Endodermal cell (in vitro differentiated cells): Measurements from ENCODE around the gene NAT8. TPM values are rescaled to one million over a fixed set of nuclear protein-coding genes. Genes with fewer than 3 reads are reported as not detected.

Experiments used
- DNase-seq: peaks from one replicate; pipeline ENCODE4 v3.0.0-alpha.2; 2017
- H3K27ac ChIP-seq: 2 replicates; pipeline ENCODE4 v1.5.1; 2013; ENCODE audit warnings: mild to moderate bottlenecking, low read depth, low read length, moderate library complexity
- H3K27me3 ChIP-seq: 2 replicates; pipeline ENCODE4 v1.6.1; 2013; ENCODE audit warnings: mild to moderate bottlenecking, low read length, moderate library complexity; ENCODE audit not compliant: insufficient read depth, control insufficient read depth, poor library complexity, severe bottlenecking
- H3K36me3 ChIP-seq: 2 replicates; pipeline ENCODE4 v1.7.0; 2013; ENCODE audit warnings: mild to moderate bottlenecking, low read length, moderate library complexity; ENCODE audit not compliant: control insufficient read depth, insufficient read depth
- H3K4me1 ChIP-seq: one replicate; pipeline ENCODE4 v1.7.0; 2013; ENCODE audit warnings: low read length; ENCODE audit not compliant: control insufficient read depth, insufficient read depth
- H3K4me3 ChIP-seq: 2 replicates; pipeline ENCODE4 v1.5.1; 2013; ENCODE audit warnings: mild to moderate bottlenecking, low read length, moderate library complexity
- H3K9ac ChIP-seq: 2 replicates; pipeline ENCODE4 v1.6.1; 2013; ENCODE audit warnings: mild to moderate bottlenecking, low read length, moderate library complexity; ENCODE audit not compliant: poor library complexity, severe bottlenecking; ENCODE audit errors: extremely low read depth
- H3K9me3 ChIP-seq: 2 replicates; pipeline ENCODE4 v1.6.1; 2013; ENCODE audit warnings: mild to moderate bottlenecking, low read length, moderate library complexity; ENCODE audit not compliant: control insufficient read depth
- H3K27ac Mint-ChIP-seq: 2 replicates; pipeline ENCODE4 v1.8.0; 2020; ENCODE audit warnings: mixed read lengths
- H3K27me3 Mint-ChIP-seq: 2 replicates; pipeline ENCODE4 v1.8.0; 2021; ENCODE audit warnings: mild to moderate bottlenecking, mixed read lengths; ENCODE audit not compliant: insufficient read depth
- H3K36me3 Mint-ChIP-seq: 2 replicates; pipeline ENCODE4 v1.8.0; 2020; ENCODE audit warnings: low read depth, mixed read lengths
- H3K4me1 Mint-ChIP-seq: 2 replicates; pipeline ENCODE4 v1.8.0; 2020; ENCODE audit warnings: mixed read lengths
- H3K4me3 Mint-ChIP-seq: 2 replicates; pipeline ENCODE4 v1.8.0; 2020; ENCODE audit warnings: mild to moderate bottlenecking, moderate library complexity, mixed read lengths
- H3K9me3 Mint-ChIP-seq: 2 replicates; pipeline ENCODE4 v1.8.0; 2020; ENCODE audit warnings: mild to moderate bottlenecking, mixed read lengths
- CTCF ChIP-seq: fragments of 200-600 bp; sonication (generic); conservative IDR thresholded peaks from 2 replicates; pipeline ENCODE4 v1.5.0; 2021; ENCODE audit warnings: antibody characterized with exemption, mild to moderate bottlenecking
- WGBS, 2 experiments: methylation state at CpG; one replicate each; pipeline versions ENCODE4 v1.1.5 to v1.1.7; 2013; ENCODE audit warnings: missing lambda C conversion rate in 2 of 2, mixed read lengths in 1 of 2; ENCODE audit not compliant: insufficient coverage in 1 of 2, insufficient read length in 1 of 2; 5-methylcytosine and 5-hydroxymethylcytosine counted together
- total RNA-seq, 2 donors: library from RNA; stranded (reverse); fragmentation: NEBNext Ultra II Directional in 1 of 2; extraction: Animal tissue kit (Norgen Biotek cat#: 25700) in 1 of 2; gene quantifications; 2 replicates in 1 of 2; 3 replicates in 1 of 2; pipeline ENCODE4 v1.2.1, GENCODE V29; 2021

Gene NAT8
- total RNA-seq, 2 donors from 2014 or later = not detected

GRCh38 chr2:73614105-73614504 lies 28.1 kb downstream of the NAT8 start:
- Histone ChIP-seq H3K27ac (no peak overlapping the region), H3K4me3 (no peak overlapping the region), H3K9ac (no peak overlapping the region), H3K27me3 (no peaks in the 10 kb centered on the region), H3K4me1 (no peaks in the 10 kb centered on the region), H3K36me3 (no peaks in the 10 kb centered on the region), H3K9me3 (no peaks in the 10 kb centered on the region)
- Mint-ChIP-seq H3K27me3 (no peaks in the 10 kb centered on the region), H3K4me3 (no peak overlapping the region), H3K36me3 (no peaks in the 10 kb centered on the region), H3K9me3 (no peaks in the 10 kb centered on the region), H3K4me1 (no peaks in the 10 kb centered on the region), H3K27ac (no peak overlapping the region)
- whole genome bisulfite sequencing, 2 experiments = 90 to 92% methylated on average over 2 to 3 of the region's 3 CpGs
- TF ChIP-seq CTCF = no peak
- no peak for DNase-seq

- H3K27ac Mint-ChIP-seq = no peak overlapping the region
- H3K9me3 Mint-ChIP-seq = no peaks in the 10 kb centered on the region
- Histone ChIP-seq H3K4me3 (no peak overlapping the region), H3K36me3 (no peaks in the 10 kb centered on the region), H3K4me1 (no peaks in the 10 kb centered on the region), H3K9me3 (no peaks in the 10 kb centered on the region), H3K27me3 (no peaks in the 10 kb centered on the region), H3K27ac (no peak overlapping the region), H3K9ac (no peak overlapping the region)
- no peak for DNase-seq
- H3K36me3 Mint-ChIP-seq = peaks cover 5% of the 10 kb centered on the region
- H3K27me3 Mint-ChIP-seq = no peaks in the 10 kb centered on the region
- H3K4me1 Mint-ChIP-seq = no peaks in the 10 kb centered on the region
- WGBS, 2 experiments = 94 to 100% methylated on average over 1 of the region's 1 CpG
- no peak overlapping the region for H3K4me3 Mint-ChIP-seq
- no peak for TF ChIP-seq CTCF
These were observed 30.4 kb downstream of the NAT8 start for GRCh38 chr2:73611867-73612266.

GRCh38 chr2:73611193-73611592 lies 31.0 kb downstream of the NAT8 start:
- H3K27me3 Mint-ChIP-seq = no peaks in the 10 kb centered on the region
- Histone ChIP-seq H3K9ac (no peak overlapping the region), H3K4me3 (no peak overlapping the region), H3K27ac (no peak overlapping the region), H3K9me3 (no peaks in the 10 kb centered on the region), H3K36me3 (no peaks in the 10 kb centered on the region), H3K4me1 (no peaks in the 10 kb centered on the region), H3K27me3 (no peaks in the 10 kb centered on the region)
- no peaks in the 10 kb centered on the region for H3K9me3 Mint-ChIP-seq
- peaks cover 5% of the 10 kb centered on the region for H3K36me3 Mint-ChIP-seq
- H3K27ac Mint-ChIP-seq = no peak overlapping the region
- no peak for TF ChIP-seq CTCF
- WGBS, 2 experiments = 87 to 94% methylated on average over 3 to 4 of the region's 4 CpGs
- peaks cover 6% of the 10 kb centered on the region for H3K4me1 Mint-ChIP-seq
- no peak for DNase-seq
- no peak overlapping the region for H3K4me3 Mint-ChIP-seq
